Measurements from ENCODE around the gene MAPRE3. TPM values are rescaled to one million over a fixed set of nuclear protein-coding genes. Genes with fewer than 3 reads are reported as not detected.

Gene MAPRE3
- total and polyA plus RNA-seq, 9 of the 15 experiments (the other 6 are each of a cell fraction or from before 2014, with no cell fraction given): 0.70 to 43.2 (median 12.6) TPM

- 0 out of 2 replicates have a peak, but pooled peaks have one; percentile 20 for TF ChIP-seq CREB3 (tag; conservative IDR thresholded peaks at IDR 0.05; ENCODE audit: low read depth)
- TF ChIP-seq CHD1 (IDR thresholded peaks at IDR 0.05; ENCODE audit: low read length): no peak
- TF ChIP-seq DNMT1 (IDR thresholded peaks at IDR 0.05): no peak
- no peak for TF ChIP-seq ZBTB1 (CRISPR knock-in tag; IDR thresholded peaks at IDR 0.05; ENCODE audit: borderline replicate concordance, low read depth)
- TF ChIP-seq CBX8 (IDR thresholded peaks at IDR 0.05; ENCODE audit: borderline replicate concordance, extremely low read depth, low read depth, low read length, poor library complexity, severe bottlenecking): no peak
- TF ChIP-seq STAT5A (IDR thresholded peaks at IDR 0.05; ENCODE audit: borderline replicate concordance, low read length): no peak
- no peak for TF ChIP-seq CSDE1 (IDR thresholded peaks at IDR 0.05)
- no peak for TF ChIP-seq PREB (CRISPR knock-in tag; IDR thresholded peaks at IDR 0.05)
- no peak for TF ChIP-seq RBM39 (optimal IDR thresholded peaks at IDR 0.05; ENCODE audit: low read depth, low read length)
- TF ChIP-seq ZNF778 (CRISPR knock-in tag; IDR thresholded peaks at IDR 0.05): no peak
- no peak for TF ChIP-seq GTF2F1 (IDR thresholded peaks at IDR 0.05; ENCODE audit: low read depth, low read length)
- no peak for TF ChIP-seq KLF13 (tag; IDR thresholded peaks at IDR 0.05; ENCODE audit: borderline replicate concordance, low read depth)
- TF ChIP-seq MTF1 (CRISPR knock-in tag; IDR thresholded peaks at IDR 0.05; ENCODE audit: borderline replicate concordance): no peak
- TF ChIP-seq NCOA6 (IDR thresholded peaks at IDR 0.05): no peak
- TF ChIP-seq SAP30 (IDR thresholded peaks at IDR 0.05; ENCODE audit: borderline replicate concordance, insufficient read depth, low read depth, low read length, poor library complexity, severe bottlenecking): no peak
- TF ChIP-seq VEZF1 (CRISPR knock-in tag; IDR thresholded peaks at IDR 0.05): 0 out of 2 replicates have a peak, but pooled peaks have one; percentile 9
- no peak for TF ChIP-seq ZNF134 (CRISPR knock-in tag; conservative IDR thresholded peaks at IDR 0.05)
- TF ChIP-seq CREB5 (CRISPR knock-in tag; IDR thresholded peaks at IDR 0.05): no peak
- TF ChIP-seq ARID1B (IDR thresholded peaks at IDR 0.05): 0 out of 2 replicates have a peak, but pooled peaks have one; percentile 6
- no peak for TF ChIP-seq NCOA2 (IDR thresholded peaks at IDR 0.05; ENCODE audit: partially characterized antibody in 2 of 2)
- TF ChIP-seq HDAC2 (IDR thresholded peaks at IDR 0.05): no peak
- TF ChIP-seq BHLHE40 (IDR thresholded peaks at IDR 0.05; ENCODE audit: low read length): no peak
- TF ChIP-seq ZNF165 (CRISPR knock-in tag; IDR thresholded peaks at IDR 0.05; ENCODE audit: borderline replicate concordance): no peak; the same call in 1 of the 2 replicates
Observed at GRCh38 chr2:27003857-27004256, 33.4 kb downstream of the MAPRE3 start (continued).

Measured in K562 (cell line).